SJSA1 (cell line): ENCODE measurements around the gene VENTX. TPM values are rescaled to one million over a fixed set of nuclear protein-coding genes. Genes with fewer than 3 reads are reported as not detected.

Source experiments
- DNase-seq, 2 experiments: peaks; one replicate each; pipeline ENCODE4 v3.0.0-alpha.2; 2015 to 2020; ENCODE audit warnings: low spot score in 2 of 2, low read depth in 1 of 2
- H3K27ac ChIP-seq: fragments of 250-450 bp; sonication (Bioruptor Pico); 2 replicates; pipeline ENCODE4 v1.5.1; 2020; ENCODE audit warnings: mild to moderate bottlenecking, moderate library complexity
- H3K27me3 ChIP-seq: fragments of 250-450 bp; sonication (Bioruptor Pico); replicated peaks from 2 replicates; pipeline ENCODE4 v1.5.1; 2020; ENCODE audit warnings: mild to moderate bottlenecking, moderate library complexity
- H3K36me3 ChIP-seq: fragments of 250-450 bp; sonication (Bioruptor Pico); 2 replicates; pipeline ENCODE4 v1.5.1; 2020; ENCODE audit warnings: mild to moderate bottlenecking
- H3K4me1 ChIP-seq: fragments of 250-450 bp; sonication (Bioruptor Pico); replicated peaks from 2 replicates; pipeline ENCODE4 v1.6.1; 2021; ENCODE audit warnings: mild to moderate bottlenecking
- H3K4me3 ChIP-seq: fragments of 250-450 bp; sonication (Bioruptor Pico); 2 replicates; pipeline ENCODE4 v1.5.1; 2020; ENCODE audit warnings: mild to moderate bottlenecking
- H3K9me3 ChIP-seq: fragments of 250-450 bp; sonication (Bioruptor Pico); replicated peaks from 2 replicates; pipeline ENCODE4 v1.5.1; 2020; ENCODE audit warnings: mild to moderate bottlenecking
- total RNA-seq: library from RNA; depleted of rRNA; stranded (reverse); fragments of >200 nt; shearing (Covaris generic); gene quantifications from 2 replicates; pipeline ENCODE4 v1.2.3, GENCODE V29; 2014

Gene VENTX
- total RNA-seq, 1 experiment from 2014 or later = not detected

- Histone ChIP-seq H3K4me3 (no peak overlapping the region), H3K9me3 (no peaks in the 10 kb centered on the region), H3K36me3 (no peaks in the 10 kb centered on the region), H3K27me3 (peaks cover 29% of the 10 kb centered on the region), H3K4me1 (no peaks in the 10 kb centered on the region), H3K27ac (no peak overlapping the region)
- no peak for DNase-seq
Observed at GRCh38 chr10:133198206-133198605, 39.4 kb upstream of the VENTX start.

DNA sequence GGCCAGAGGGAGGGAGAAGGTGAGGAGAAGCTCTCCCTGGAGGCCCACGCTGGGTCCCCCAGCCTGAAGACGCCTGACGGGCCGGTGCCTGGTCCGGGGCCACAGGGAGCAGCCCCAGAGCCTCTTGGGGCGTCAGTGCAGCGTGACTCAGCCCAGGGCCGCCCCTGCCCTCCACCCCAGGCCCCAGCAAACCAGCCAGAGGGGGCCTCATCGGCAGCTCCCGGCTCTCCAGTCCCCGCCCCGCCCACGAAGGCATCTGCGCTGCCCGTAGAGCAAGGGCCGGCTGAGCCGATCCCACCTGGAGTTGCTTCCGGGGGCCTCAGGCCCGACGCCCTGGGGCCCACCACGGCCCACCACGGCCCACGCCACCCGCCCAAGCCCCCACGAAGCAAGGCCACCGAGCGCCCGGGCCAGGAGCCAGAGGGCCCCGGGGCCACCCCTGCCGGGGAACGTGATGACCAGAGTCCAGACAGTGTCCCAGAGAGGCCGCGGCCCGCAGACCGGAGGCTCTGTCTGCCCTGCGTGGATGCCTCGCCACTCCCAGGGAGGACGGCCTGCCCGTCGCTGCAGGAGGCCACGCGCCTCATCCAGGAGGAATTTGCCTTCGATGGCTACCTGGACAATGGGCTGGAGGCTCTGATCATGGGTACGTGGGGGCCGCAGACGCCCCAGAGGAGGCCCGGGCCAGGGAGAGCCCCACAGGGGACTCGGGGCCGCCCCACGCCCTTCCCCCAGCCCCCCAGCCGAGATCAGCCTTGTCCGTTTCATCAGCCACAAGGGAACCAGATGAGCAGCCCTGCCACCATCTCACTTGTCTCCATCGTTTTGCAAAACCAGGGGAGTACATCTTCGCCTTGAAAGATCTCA is 38.8 kb upstream of the VENTX start:
- H3K4me3 ChIP-seq = no peak overlapping the region
- H3K27ac ChIP-seq = no peak overlapping the region
- peaks cover 22% of the 10 kb centered on the region for H3K27me3 ChIP-seq
- H3K4me1 ChIP-seq = no peaks in the 10 kb centered on the region
- H3K36me3 ChIP-seq = no peaks in the 10 kb centered on the region
- DNase-seq = no peak
- no peaks in the 10 kb centered on the region for H3K9me3 ChIP-seq

DNA sequence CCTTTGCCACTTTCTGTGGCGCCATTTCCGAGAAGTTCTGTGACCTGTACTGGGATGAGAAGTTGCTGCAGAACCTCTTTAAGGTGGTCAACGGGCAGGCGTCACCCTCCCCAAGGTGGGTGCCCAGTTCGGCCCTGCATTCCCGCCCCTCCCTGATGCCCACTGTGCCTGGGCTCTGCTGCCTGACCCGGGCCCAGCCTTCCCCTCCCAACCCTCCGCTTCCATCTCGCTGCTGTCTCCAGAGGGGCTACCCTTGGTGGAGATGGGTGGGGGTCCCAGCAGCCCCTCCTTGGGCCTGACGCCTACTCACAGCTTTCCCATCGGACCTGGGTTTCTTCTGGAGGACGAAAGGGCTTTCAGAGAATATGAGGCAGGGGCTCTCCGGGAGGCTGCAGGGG is 38.2 kb upstream of the VENTX start:
- DNase-seq = no peak
- Histone ChIP-seq H3K4me3 (no peak overlapping the region), H3K27me3 (peaks cover 16% of the 10 kb centered on the region), H3K27ac (no peak overlapping the region), H3K36me3 (no peaks in the 10 kb centered on the region), H3K9me3 (no peaks in the 10 kb centered on the region), H3K4me1 (no peaks in the 10 kb centered on the region)

DNA sequence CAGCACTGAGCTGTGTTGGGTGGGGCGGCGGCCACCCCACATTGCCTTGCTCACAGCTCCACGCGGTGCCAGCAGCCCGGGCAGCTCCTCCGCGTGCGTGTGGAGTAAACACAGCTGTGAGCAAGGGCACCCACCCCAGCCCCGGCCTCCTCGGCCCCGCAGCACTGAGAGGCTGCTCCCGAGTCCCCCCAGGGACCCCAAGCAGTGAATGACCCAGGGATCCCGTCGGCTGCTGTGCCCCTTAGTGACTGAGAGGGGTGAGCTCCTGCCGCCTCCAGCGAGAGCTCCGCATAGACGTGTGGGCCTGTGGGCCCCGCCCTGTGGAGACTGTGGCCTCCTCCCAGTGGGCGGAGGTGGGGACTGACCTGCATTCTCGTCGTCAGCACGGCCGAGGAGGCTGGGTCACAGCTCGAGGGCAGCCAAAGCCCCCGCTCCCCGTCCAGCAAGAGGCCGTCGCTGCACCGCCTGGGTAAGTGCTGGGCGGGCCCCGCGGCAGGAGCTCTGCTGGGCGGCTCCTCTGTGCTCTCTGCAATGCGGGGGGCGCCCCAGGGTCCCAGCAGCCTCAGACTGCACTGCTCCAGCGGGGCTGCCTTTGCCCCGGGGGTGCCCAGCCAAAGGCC is 37.6 kb upstream of the VENTX start:
- Histone ChIP-seq H3K36me3 (no peaks in the 10 kb centered on the region), H3K9me3 (no peaks in the 10 kb centered on the region), H3K27ac (no peak overlapping the region), H3K4me3 (no peak overlapping the region), H3K27me3 (peaks cover 16% of the 10 kb centered on the region), H3K4me1 (no peaks in the 10 kb centered on the region)
- no peak for DNase-seq

DNA sequence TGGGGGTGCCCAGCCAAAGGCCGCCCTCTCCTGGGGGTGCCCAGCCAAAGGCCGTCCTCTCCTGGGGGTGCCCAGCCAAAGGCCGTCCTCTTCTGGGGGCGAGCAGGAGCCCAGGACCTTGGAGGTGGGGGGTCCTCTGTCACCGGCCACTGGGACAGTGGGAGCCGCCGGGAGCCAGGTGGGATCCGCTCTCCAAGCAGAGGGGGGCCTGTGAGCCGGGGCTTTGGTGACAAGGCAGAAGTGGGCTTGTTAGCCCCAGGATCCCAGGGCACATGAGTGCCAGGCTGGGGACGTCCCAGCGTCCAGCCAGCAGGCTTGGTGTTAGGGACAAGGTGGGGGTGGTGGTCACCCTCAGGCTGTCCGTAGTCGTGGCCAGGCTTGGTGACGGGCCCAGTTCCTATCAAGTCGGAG is 37.0 kb upstream of the VENTX start:
- H3K9me3 ChIP-seq = no peaks in the 10 kb centered on the region

DNA sequence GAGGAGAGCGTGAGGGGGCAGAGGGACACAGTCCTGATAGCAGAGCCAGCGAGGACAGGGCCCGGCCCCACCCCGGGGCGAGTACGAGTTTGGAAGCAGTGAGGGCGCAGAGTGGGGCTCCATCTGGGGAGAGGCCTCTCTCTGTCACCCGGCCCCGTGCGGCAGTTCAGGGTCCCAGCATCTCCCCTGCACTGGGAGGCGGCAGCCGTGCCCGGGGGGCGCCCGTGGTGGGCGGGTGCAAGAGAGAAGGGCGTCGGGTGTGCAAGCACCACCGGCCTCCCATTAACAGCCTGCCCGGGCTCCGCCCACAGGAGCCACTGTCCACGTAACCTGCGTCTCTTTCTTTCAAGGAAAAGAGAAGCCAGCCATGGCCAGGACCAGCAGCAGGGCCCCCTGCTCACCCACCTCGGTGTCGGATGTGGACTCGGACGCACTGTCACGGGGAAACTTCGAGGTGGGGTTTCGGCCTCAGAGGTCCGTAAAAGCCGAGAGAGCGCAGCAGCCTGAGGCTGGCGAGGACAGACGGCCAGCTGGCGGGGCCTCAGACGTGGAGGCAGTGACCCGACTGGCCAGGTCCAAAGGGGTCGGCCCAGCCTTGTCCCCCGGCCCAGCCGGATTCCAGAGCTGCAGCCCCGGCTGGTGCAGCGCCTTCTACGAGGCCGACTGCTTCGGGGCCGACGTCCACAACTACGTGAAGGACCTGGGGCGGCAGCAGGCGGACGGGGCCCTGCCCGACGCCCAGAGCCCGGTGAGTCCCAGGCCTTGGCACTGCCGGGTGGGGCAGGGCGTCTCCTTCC is 36.3 kb upstream of the VENTX start:
- H3K27me3 ChIP-seq = peaks cover 20% of the 10 kb centered on the region
- no peaks in the 10 kb centered on the region for H3K9me3 ChIP-seq
- H3K27ac ChIP-seq = no peak overlapping the region
- no peak overlapping the region for H3K4me3 ChIP-seq
- no peaks in the 10 kb centered on the region for H3K4me1 ChIP-seq
- no peaks in the 10 kb centered on the region for H3K36me3 ChIP-seq
- no peak for DNase-seq

More for the DNA sequence above, 37.0 kb upstream of the VENTX start:
- H3K36me3 ChIP-seq = no peaks in the 10 kb centered on the region
- H3K27me3 ChIP-seq = peaks cover 20% of the 10 kb centered on the region
- no peak overlapping the region for H3K27ac ChIP-seq
- no peaks in the 10 kb centered on the region for H3K4me1 ChIP-seq
- no peak for DNase-seq
- no peak overlapping the region for H3K4me3 ChIP-seq

GRCh38 chr10:133201948-133202725 is 35.5 kb upstream of the VENTX start:
- Histone ChIP-seq H3K27me3 (peaks cover 14% of the 10 kb centered on the region), H3K9me3 (no peaks in the 10 kb centered on the region), H3K4me1 (no peaks in the 10 kb centered on the region), H3K4me3 (no peak overlapping the region), H3K27ac (no peak overlapping the region), H3K36me3 (no peaks in the 10 kb centered on the region)
- no peak for DNase-seq

- Histone ChIP-seq H3K4me1 (no peaks in the 10 kb centered on the region), H3K27me3 (peaks cover 12% of the 10 kb centered on the region; the same call in 1 of the 2 replicates), H3K27ac (no peak overlapping the region), H3K36me3 (no peaks in the 10 kb centered on the region), H3K9me3 (no peaks in the 10 kb centered on the region), H3K4me3 (no peak overlapping the region)
- DNase-seq = no peak
Observed at GRCh38 chr10:133202778-133203651, 34.6 kb upstream of the VENTX start.

DNA sequence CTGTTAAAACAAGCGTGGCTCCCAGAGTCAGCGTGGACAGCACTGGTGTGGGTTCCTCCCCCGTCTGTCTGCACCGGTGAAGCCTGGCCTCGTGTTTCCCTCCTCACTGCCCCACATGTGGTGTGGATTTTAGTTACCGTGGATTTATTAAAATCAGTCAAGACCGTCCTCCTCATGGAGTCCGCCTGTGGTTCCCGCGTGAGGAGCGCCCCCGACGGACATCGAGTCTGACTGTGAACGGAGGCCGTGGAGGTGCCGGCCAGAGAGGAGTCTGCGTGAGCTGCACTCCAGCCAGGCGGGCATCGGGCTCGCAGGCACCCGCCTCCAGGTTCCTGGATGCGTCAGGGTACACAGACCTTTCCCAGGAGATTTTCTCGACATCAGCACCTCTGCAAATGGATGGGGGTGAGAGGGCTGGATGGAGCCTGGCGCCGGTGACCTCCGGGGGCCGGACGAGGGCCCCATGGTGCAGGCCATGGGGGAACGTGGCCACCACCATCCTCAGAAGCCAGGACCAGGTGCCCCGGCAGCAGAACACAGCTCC is 33.9 kb upstream of the VENTX start:
- Histone ChIP-seq H3K27ac (no peak overlapping the region), H3K27me3 (peaks cover 12% of the 10 kb centered on the region; the same call in 1 of the 2 replicates), H3K9me3 (no peaks in the 10 kb centered on the region), H3K4me3 (no peak overlapping the region), H3K36me3 (no peaks in the 10 kb centered on the region), H3K4me1 (no peaks in the 10 kb centered on the region)
- DNase-seq = no peak

DNA sequence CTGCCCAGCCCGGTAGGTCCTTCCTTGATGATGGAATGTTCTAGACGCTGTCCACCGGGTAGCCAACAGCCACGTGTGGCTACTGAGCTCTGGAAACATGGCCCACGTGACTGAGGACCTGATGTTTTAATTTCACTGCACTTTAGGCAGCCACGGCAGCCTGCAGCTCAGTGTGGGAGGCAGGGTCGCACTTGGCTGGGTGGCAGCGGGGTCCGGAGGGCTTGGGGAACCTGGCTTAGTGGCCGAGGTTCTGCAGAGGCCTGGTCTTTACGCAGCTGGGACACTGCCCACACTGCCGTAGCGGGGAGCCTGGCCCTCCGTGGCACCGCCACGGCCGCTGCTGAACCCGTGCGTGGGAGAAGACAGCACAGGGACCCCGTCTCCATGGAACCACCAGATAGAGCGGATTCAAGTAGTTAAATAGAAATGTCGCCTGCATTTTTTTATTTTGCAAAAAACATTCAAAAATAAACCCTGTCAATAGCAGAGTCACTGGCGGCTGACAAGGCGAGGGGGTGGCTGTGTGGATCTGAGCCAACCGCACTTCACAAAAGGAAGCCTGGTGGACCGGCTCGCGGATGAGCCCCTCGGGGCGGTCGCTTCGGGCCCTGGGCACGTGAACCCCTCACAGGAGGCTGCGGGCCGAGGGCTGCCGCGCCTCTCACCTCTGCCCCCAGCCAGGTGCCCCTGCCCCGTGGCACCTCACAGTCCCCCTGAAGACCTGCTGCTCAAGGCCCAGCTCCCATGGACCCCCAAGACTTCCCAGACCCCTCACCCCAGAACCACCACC is 33.2 kb upstream of the VENTX start:
- peaks cover 12% of the 10 kb centered on the region; the same call in 1 of the 2 replicates for H3K27me3 ChIP-seq
- no peak overlapping the region for H3K27ac ChIP-seq
- H3K4me1 ChIP-seq = no peaks in the 10 kb centered on the region
- H3K9me3 ChIP-seq = no peaks in the 10 kb centered on the region
- no peak for DNase-seq
- no peak overlapping the region for H3K4me3 ChIP-seq
- H3K36me3 ChIP-seq = no peaks in the 10 kb centered on the region

DNA sequence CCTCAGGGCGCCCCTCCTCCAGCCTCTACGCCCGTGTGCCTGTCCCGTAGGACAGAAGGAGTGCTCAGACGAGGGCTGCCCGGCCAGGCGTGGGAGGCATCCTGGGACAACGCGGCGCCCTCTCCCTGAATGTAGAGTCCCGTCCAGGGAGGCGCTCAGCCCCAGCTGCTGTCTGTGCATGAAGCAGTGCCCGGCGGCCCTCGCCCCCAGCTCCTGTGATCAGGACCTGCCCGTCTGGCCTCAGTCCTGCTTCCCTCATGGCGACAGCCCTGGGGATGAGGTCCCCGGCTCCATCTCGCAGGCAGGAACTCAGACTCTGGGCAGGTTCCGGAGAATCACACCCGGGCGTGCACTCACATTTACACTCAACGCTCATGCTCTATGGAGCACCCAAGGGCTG is 32.5 kb upstream of the VENTX start:
- H3K4me3 ChIP-seq = no peak overlapping the region
- no peaks in the 10 kb centered on the region for H3K4me1 ChIP-seq
- no peaks in the 10 kb centered on the region for H3K36me3 ChIP-seq
- DNase-seq = no peak
- peaks cover 12% of the 10 kb centered on the region; the same call in 1 of the 2 replicates for H3K27me3 ChIP-seq
- H3K9me3 ChIP-seq = no peaks in the 10 kb centered on the region
- no peak overlapping the region for H3K27ac ChIP-seq
